Stimulated activated CD8-positive, alpha-beta memory T cell treated with anti-CD3 and anti-CD28 coated beads, Interleukin-2, amount 100 ng/mL, for 48 hours (primary cell): ENCODE results near the gene CFAP54.

Experiments
- DNase-seq, 2 donors: peaks; one replicate each; pipeline ENCODE4 v3.0.0-alpha.2; 2020; ENCODE audit warnings: low read depth in 2 of 2

The CFAP54 gene

GRCh38 chr12:96886998-96887677 lies 397.8 kb downstream of the CFAP54 start:
- no peak for DNase-seq

- no peak for DNase-seq
Observed at GRCh38 chr12:96889273-96889933, 400.0 kb downstream of the CFAP54 start.

GRCh38 chr12:96890331-96890730 lies 401.0 kb downstream of the CFAP54 start:
- DNase-seq, result no peak

- no peak for DNase-seq
Observed at GRCh38 chr12:96892104-96892503, 402.7 kb downstream of the CFAP54 start.

- DNase-seq, result no peak
Observed at GRCh38 chr12:96897421-96897820, 408.0 kb downstream of the CFAP54 start.

GRCh38 chr12:96901175-96901574 lies 411.8 kb downstream of the CFAP54 start:
- DNase-seq, result no peak

GRCh38 chr12:96902076-96902475 lies 412.7 kb downstream of the CFAP54 start:
- no peak for DNase-seq

GRCh38 chr12:96906498-96906848 lies 417.1 kb downstream of the CFAP54 start:
- DNase-seq, result no peak

- peak; percentile 82 for DNase-seq
Observed at GRCh38 chr12:96906849-96907670, 417.7 kb downstream of the CFAP54 start, which contains the start of gene NEDD1. TSS of gene NEDD1 (plus strand) at chr12:96907257. CDS start at chr12:96909760, 2,503 bp downstream.

GRCh38 chr12:96907671-96908422 lies 418.5 kb downstream of the CFAP54 start:
- no peak for DNase-seq

GRCh38 chr12:96908423-96908675 lies 419.0 kb downstream of the CFAP54 start:
- no peak for DNase-seq

GRCh38 chr12:96912261-96912660 lies 422.9 kb downstream of the CFAP54 start:
- no peak for DNase-seq

- DNase-seq, result no peak
Observed at GRCh38 chr12:96912943-96913342, 423.6 kb downstream of the CFAP54 start.

GRCh38 chr12:96919510-96920210 lies 430.3 kb downstream of the CFAP54 start:
- DNase-seq, result no peak
